Activated CD4-positive, alpha-beta T cell treated with anti-CD3 and anti-CD28 coated beads, Interleukin-2, Interleukin-6, amounts not matched to agents 100 ng/mL and 50 ng/mL, durations not matched to agents 16 hours and 8 hours (primary cell): ENCODE results near the gene IFNA10.
"Not testable (repeated sequence)": the region's sequence is repeated elsewhere in the genome, so short reads cannot be mapped to it uniquely, and the experiment has no call there.

ENCODE experiments used
- DNase-seq: peaks from one replicate; pipeline ENCODE4 v3.0.0-alpha.2; 2020

Gene IFNA10

GRCh38 chr9:21187487-21187886 is 19.5 kb downstream of the IFNA10 start, which contains the start of gene IFNA4:
IFNA4 (minus strand) TSS chr9:21187587; CDS start chr9:21187531, 56 bp downstream.
- DNase-seq, result not testable (repeated sequence)

DNA sequence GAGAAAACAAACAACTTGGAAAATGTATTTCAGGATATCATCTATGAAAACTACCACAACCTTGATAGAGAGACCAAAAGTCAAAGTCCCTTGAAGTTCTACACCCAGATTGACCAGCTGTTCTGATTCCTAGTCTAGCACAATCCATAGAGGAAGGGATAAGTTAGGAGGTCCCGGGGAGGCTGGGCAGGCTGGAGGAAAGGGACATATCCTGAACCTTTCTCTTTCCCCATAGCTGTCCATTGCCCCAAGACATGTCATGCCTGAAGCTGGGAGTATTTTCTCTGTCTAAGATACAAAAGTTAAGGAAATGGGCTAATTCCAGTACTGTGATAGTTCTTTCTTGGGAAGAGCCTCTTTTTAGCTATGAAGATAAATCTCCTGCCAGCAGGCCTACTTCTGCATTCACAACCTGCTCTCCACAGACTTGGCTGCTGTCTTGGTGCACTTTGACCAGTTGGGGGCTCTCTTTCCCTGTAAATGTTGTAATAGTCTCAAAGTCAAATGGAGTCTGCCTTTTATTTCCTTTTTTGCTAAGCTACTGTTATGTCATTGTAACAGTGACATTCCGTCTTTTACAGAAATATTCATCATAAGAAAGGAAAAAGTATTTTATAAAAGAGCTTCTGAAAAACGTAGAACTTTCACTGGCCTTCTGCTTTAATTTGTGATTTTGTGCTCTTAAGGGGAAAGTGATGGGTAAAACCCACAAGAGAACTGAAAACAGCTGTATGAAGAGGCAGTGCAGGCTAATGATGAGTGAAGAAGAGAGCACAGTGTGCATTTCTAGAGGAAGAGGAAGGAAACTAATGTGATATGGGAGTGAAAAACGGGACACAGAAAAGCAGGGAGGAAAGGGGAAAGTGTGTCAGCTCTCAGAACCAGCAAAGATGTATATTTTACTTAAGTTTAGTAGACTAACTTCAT is 23.9 kb downstream of the IFNA10 start:
- DNase-seq, result peak; percentile 49

DNA sequence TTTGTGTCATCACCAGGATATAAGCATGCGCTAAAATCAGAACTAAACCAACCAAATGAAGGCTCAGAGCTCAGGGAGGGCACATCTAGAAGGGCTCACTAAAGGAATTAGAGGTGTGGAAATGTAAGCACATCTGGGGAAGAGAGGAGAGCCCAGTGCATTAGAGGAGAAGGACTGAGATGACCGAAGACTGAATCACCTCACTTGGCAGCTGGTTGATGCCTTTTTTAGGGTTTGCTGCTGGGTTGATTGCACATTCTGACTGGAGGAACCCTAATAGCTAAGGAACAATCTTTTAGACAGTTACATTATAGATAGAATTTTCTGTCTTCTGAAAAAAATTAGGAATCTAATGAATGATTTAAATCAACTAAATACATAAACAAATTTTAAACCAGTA is 32.3 kb downstream of the IFNA10 start:
- no peak for DNase-seq

DNA sequence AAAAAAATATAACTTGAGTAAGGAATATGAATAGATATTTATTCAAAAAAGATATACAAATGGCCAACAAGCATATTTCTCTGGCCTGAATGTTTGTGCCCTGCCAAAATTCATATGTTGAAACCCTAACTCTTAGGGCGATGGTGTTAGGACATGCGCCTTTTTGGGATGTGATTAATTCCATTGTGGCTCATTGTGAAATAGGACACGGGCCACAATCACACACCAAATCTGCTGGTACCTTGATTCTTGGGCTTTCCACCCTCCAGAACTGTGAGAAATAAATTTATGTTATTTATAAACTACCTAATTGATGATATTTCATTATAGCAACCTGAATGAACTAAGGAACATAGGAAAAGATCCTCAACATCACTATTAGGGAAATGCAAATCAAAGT is 34.8 kb downstream of the IFNA10 start:
- DNase-seq, result no peak

- DNase-seq, result no peak
Observed at GRCh38 chr9:21171351-21171750, 35.6 kb downstream of the IFNA10 start.

DNA sequence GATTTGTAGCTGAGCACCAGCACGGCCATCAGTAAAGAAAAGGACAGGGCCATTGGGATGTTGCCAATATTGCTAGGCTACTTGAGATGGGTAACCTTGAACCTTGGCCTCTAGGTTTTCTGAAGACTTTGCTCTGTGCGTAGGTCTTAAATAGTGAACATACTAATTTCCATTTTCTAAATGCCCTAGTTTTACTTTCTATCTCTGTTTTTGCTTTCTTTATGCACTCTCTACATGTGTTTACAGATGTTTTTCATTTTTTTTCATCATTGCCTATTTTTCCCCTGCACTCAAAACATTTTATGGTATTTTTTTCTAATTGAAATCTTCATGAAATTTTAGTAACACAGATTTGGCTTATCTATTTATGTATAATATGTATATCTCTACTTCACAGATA is 40.4 kb downstream of the IFNA10 start, which contains the start of gene IFNA21:
TSS of gene IFNA21 (minus strand) at position 101 of the 400 bp plus-strand sequence. CDS start at position 53, 48 bp downstream.
- DNase-seq, result not testable (repeated sequence)

- no peak for DNase-seq
Observed at GRCh38 chr9:21165516-21165915, 41.4 kb downstream of the IFNA10 start.

- DNase-seq, result peak; percentile 63
Observed at GRCh38 chr9:21160178-21160577, 46.8 kb downstream of the IFNA10 start.
